ENCODE results near the gene AKT3.

Gene AKT3

DNA sequence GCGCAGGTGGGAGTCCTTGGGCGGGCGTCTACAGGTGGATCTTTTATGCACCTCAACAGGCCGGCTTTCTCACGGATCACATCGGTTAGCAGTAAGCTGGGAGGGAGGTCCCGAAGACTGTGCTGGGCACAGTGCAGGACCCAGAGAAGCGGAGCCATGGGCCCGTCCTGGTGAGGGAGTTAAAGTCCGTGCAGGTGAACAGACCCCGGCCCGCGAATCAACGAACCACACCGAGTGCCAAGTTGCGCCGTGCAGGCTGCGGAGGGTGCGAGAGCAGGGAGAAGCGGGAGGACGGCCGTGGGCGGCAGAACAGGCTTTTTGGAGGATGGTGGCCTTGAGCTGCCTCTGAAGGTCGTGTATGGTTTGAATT is 360.9 kb downstream of the AKT3 start:
- ATAC-seq (ENCODE audit: low read depth), result no peak
- Histone ChIP-seq H3K27ac (ENCODE audit: poor library complexity, severe bottlenecking) (no peak overlapping the region), H3K4me3 (ENCODE audit: severe bottlenecking) (no peak overlapping the region), H3K9me3 (ENCODE audit: severe bottlenecking) (no peaks in the 10 kb centered on the region), H3K27me3 (ENCODE audit: insufficient read depth, poor library complexity, severe bottlenecking) (no peaks in the 10 kb centered on the region), H3K36me3 (ENCODE audit: low read depth) (peaks cover 34% of the 10 kb centered on the region), H3K4me1 (ENCODE audit: insufficient read depth, poor library complexity, severe bottlenecking) (peaks cover 4% of the 10 kb centered on the region)
- DNase-seq (ENCODE audit: low spot score), result no peak
- TF ChIP-seq, protein P1, sequence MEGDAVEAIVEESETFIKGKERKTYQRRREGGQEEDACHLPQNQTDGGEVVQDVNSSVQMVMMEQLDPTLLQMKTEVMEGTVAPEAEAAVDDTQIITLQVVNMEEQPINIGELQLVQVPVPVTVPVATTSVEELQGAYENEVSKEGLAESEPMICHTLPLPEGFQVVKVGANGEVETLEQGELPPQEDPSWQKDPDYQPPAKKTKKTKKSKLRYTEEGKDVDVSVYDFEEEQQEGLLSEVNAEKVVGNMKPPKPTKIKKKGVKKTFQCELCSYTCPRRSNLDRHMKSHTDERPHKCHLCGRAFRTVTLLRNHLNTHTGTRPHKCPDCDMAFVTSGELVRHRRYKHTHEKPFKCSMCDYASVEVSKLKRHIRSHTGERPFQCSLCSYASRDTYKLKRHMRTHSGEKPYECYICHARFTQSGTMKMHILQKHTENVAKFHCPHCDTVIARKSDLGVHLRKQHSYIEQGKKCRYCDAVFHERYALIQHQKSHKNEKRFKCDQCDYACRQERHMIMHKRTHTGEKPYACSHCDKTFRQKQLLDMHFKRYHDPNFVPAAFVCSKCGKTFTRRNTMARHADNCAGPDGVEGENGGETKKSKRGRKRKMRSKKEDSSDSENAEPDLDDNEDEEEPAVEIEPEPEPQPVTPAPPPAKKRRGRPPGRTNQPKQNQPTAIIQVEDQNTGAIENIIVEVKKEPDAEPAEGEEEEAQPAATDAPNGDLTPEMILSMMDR (IDR thresholded peaks at IDR 0.05; ENCODE audit: poor library complexity, severe bottlenecking), result no peak

DNA sequence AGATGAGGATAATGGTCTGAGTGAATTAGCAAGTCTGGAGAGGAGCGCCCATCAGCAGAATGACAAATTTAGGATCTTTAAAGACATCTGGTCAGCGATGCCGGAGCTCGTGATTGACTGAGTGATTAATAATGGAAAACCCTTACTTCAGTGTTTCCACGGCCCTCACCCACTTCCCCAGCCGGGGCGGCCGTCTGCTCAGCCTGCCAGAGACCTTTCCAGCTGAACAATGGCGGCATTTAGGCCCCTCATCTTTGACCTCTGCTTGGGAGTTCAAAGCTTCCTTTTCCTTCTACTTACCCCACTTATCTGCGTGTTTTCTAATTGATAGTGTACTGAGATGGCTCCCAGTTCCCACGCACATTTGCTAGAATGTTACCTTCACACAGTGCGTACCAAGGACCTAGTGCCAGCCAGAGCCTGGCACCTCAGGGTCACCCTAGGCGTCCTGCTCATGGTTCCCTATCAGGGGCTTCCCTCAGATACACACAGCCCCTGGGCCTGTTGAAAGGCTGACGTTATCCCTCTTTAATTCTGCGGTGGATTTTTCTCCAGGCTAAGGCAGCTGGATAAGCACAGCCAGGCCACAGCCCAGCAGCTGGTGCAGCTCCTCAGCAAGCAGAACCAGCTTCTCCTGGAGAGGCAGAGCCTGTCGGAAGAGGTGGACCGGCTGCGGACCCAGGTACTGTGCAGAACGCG is 361.4 kb downstream of the AKT3 start:
- DNase-seq (ENCODE audit: low spot score), result no peak
- Histone ChIP-seq H3K4me3 (ENCODE audit: severe bottlenecking) (peak overlapping the region; percentile 50), H3K27me3 (ENCODE audit: insufficient read depth, poor library complexity, severe bottlenecking) (no peaks in the 10 kb centered on the region), H3K27ac (ENCODE audit: poor library complexity, severe bottlenecking) (peak overlapping the region; percentile 39), H3K4me1 (ENCODE audit: insufficient read depth, poor library complexity, severe bottlenecking) (peaks cover 4% of the 10 kb centered on the region), H3K9me3 (ENCODE audit: severe bottlenecking) (no peaks in the 10 kb centered on the region), H3K36me3 (ENCODE audit: low read depth) (peaks cover 30% of the 10 kb centered on the region)
- TF ChIP-seq, protein P1 (IDR thresholded peaks at IDR 0.05; ENCODE audit: poor library complexity, severe bottlenecking), result no peak
- ATAC-seq (ENCODE audit: low read depth), result no peak

DNA sequence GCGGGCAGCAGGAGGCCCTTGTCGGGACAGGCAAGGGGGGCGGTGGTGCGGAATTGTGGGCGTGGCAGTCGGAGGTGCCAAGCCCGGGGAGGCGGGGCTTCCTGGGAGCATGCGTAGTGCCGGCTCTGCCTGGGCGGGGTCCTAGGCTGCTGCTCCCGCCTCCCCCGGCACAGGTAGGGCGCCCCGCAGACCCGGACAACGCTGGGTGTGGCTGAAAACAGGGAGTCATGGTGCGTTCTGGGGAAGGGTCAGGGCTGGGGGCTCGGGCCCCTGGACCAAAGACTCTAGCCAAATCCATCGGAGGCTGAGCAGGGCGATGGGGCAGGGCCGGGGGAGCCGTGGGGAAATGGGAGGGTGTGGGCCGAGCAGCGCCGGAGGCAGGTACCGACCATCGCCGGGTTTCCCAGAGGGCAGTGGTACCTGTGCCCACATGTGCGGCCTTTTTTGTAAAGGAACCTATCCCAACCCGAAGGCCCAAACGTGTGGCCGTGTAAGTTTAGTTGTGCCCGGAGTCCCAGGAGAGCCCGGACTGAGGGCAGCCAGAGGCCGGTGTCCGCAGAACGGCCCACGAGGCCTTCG is 362.3 kb downstream of the AKT3 start:
- no peaks in the 10 kb centered on the region for H3K9me3 ChIP-seq (ENCODE audit: severe bottlenecking)
- H3K27me3 ChIP-seq (ENCODE audit: insufficient read depth, poor library complexity, severe bottlenecking), result no peaks in the 10 kb centered on the region
- DNase-seq (ENCODE audit: low spot score) (peak; percentile 83), ATAC-seq (ENCODE audit: low read depth) (peak; percentile 89)
- H3K4me1 ChIP-seq (ENCODE audit: insufficient read depth, poor library complexity, severe bottlenecking), result peaks cover 4% of the 10 kb centered on the region
- TF ChIP-seq, protein P1 (IDR thresholded peaks at IDR 0.05; ENCODE audit: poor library complexity, severe bottlenecking), result no peak
- H3K4me3 ChIP-seq (ENCODE audit: severe bottlenecking), result peak overlapping the region; percentile 50
- H3K27ac ChIP-seq (ENCODE audit: poor library complexity, severe bottlenecking), result peak overlapping the region; percentile 39
- H3K36me3 ChIP-seq (ENCODE audit: low read depth), result peaks cover 26% of the 10 kb centered on the region

DNA sequence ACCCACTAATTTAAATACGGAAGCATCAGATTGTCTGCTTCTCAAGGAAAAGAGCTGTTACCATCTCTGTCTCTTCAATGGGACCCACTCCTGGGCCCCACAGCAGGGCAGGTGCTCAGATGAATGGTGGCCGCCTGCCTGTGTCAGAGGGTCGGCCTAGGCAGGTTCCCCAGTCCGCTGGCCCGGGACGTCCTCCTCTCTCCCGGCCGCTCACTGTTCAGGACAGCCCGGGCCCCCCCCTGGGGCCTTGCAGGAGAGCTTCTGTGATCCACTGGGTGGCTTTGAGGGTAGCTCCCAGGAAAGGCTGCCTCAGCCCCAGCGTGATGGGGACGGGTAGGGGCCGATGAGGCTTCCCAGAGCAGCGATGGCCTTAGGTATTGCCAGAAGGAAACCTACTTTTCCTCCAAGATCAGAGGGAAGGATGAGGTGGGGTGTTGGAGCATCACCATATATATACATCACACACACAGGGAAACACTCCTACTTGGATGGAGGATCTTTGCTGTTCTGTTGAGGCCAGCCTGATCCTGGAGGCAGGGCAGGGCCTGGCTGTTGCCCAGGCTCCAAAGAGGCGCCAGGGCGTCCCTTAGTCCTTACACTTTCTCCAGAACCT is 362.9 kb downstream of the AKT3 start:
- Histone ChIP-seq H3K36me3 (ENCODE audit: low read depth) (peaks cover 26% of the 10 kb centered on the region), H3K4me1 (ENCODE audit: insufficient read depth, poor library complexity, severe bottlenecking) (peaks cover 7% of the 10 kb centered on the region), H3K27me3 (ENCODE audit: insufficient read depth, poor library complexity, severe bottlenecking) (no peaks in the 10 kb centered on the region), H3K4me3 (ENCODE audit: severe bottlenecking) (peak overlapping the region; percentile 50), H3K27ac (ENCODE audit: poor library complexity, severe bottlenecking) (no peak overlapping the region), H3K9me3 (ENCODE audit: severe bottlenecking) (no peaks in the 10 kb centered on the region)
- ATAC-seq (ENCODE audit: low read depth) (no peak; the same call in 2 of the 3 replicates), DNase-seq (ENCODE audit: low spot score) (no peak)
- TF ChIP-seq, protein P1 (IDR thresholded peaks at IDR 0.05; ENCODE audit: poor library complexity, severe bottlenecking), result no peak
